ENCODE results near the gene SNX24.
A peak's percentile ranks its signal among the peaks of the same experiment; 100 is the strongest.
"Not testable (repeated sequence)": the region's sequence is repeated elsewhere in the genome, so short reads cannot be mapped to it uniquely, and the experiment has no call there.

SNX24 gene

GRCh38 chr5:122907276-122907675 is 61.9 kb downstream of the SNX24 start:
- DNase-seq (ENCODE audit: low spot score) = peak; percentile 96
- H3K27ac ChIP-seq = no peak overlapping the region
- TF ChIP-seq CTCF (conservative IDR thresholded peaks at IDR 0.05; ENCODE audit: low read depth) = no peak
- POLR2A ChIA-PET (ENCODE audit: low non-redundant PET) = no interaction called here
- CTCF ChIA-PET = no interaction called here

GRCh38 chr5:122908108-122908507 is 62.7 kb downstream of the SNX24 start:
- ChIA-PET CTCF (interaction anchor here (0.6 kb wide), 1 partner anchor 8 kb away, joined by 3 read pairs; no protein-coding TSS in a partner anchor), POLR2A (ENCODE audit: low non-redundant PET) (no interaction called here)
- no peak for DNase-seq (ENCODE audit: low spot score)
- no peak overlapping the region for H3K27ac ChIP-seq
- no peak for TF ChIP-seq CTCF (conservative IDR thresholded peaks at IDR 0.05; ENCODE audit: low read depth)

- ChIA-PET POLR2A (ENCODE audit: low non-redundant PET) (no interaction called here), CTCF (interaction anchor here (0.6 kb wide), 1 partner anchor 9 kb away, joined by 3 read pairs; no protein-coding TSS in a partner anchor)
- DNase-seq (ENCODE audit: low spot score) = no peak
- TF ChIP-seq CTCF (conservative IDR thresholded peaks at IDR 0.05; ENCODE audit: low read depth) = no peak
- H3K27ac ChIP-seq = no peak overlapping the region
Observed at GRCh38 chr5:122908662-122909061, 63.2 kb downstream of the SNX24 start.

DNA sequence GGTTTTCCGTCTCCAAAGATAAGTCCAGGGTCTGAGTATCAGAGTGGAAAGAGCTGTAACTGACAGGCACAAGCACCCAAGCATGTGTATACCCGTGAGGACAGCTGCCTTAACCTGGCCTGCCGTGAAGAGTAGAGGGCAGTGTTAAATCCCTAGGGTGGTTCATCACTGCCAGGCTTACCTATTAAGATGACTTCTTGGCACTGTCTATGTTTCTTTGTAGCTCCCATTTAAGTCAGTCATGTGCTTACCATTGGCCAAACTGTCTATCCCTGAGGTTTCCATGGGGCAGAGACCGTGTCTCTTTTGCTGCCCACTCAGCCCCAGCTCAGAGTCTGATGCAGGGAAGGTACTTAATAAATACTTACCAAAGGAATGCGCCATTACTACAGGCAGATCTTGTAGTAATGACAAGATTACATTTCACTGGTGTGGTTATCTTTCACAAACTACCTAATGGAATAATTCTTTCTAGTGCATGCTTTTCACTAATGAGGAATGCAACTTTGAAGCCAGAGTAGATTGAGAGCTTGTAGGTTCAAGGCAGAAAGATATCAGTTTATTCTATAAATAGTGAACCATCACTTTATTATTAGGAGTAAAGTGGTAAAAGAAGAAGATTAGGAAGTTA is 64.2 kb downstream of the SNX24 start:
- CTCF ChIA-PET = interaction anchor here (0.6 to 0.7 kb wide), 3 partner anchors 13 to 277 kb away, joined by 3 to 5 read pairs (median 3); no protein-coding TSS in a partner anchor
- TF ChIP-seq CTCF (conservative IDR thresholded peaks at IDR 0.05; ENCODE audit: low read depth) = no peak

DNA sequence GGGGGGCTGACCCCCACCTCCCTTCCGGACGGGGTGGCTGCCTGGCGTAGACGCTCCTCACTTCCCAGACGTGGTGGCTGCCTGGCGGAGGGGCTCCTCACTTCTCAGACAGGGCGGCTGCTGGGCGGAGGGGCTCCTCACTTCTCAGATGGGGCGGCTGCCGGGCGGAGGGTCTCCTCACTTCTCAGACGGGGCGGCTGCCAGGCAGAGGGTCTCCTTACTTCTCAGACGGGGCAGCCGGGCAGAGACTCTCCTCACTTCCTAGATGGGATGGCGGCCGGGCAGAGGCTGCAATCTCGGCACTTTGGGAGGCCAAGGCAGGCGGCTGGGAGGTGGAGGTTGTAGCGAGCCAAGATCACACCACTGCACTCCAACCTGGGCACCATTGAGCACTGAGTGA is 68.0 kb downstream of the SNX24 start:
- POLR2A ChIA-PET (ENCODE audit: low non-redundant PET); CTCF ChIA-PET; DNase-seq (ENCODE audit: low spot score); H3K27ac ChIP-seq: not testable (repeated sequence)

More for the DNA sequence above, 64.2 kb downstream of the SNX24 start:
- DNase-seq (ENCODE audit: low spot score) = no peak
- no peak overlapping the region for H3K27ac ChIP-seq
- POLR2A ChIA-PET (ENCODE audit: low non-redundant PET) = no interaction called here

DNA sequence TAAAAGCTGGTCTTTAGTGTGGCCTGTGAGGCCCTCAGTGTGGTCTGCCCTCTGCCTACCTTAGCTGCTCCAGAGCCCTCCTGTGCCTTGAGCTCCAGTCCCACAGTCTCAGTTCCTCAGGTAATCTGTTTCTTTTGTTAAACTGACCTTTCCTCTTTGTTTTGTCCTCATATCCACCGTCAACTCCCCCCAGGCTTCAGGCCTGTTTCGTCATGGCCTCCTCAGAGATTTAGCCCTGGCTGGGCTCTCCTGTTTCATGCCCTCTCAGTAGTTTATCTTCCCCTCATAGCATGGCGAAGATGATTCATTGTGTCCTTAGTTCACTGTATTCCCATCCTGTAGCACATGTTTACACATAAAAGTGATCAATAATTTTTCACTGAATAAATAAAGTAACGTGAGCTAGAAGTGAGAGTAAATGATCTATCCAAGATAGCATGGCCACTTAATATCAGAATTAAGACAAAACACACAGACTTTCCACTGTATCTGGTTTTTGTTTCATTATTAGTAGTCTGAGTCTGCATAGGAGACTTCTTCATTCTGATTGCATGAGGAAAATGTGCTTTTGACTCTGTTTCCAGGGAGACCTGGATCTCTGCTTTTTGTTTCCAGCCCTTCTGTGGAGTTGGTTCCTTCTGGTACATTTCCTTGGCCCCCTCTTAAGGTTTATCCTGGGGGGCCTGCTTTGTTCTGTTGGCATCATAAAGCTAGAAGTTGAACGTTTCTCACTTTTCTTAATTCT is 70.5 kb downstream of the SNX24 start:
- ChIA-PET CTCF (interaction anchor here (1.0 kb wide), 1 partner anchor 69 kb away, joined by 3 read pairs; no protein-coding TSS in a partner anchor), POLR2A (ENCODE audit: low non-redundant PET) (interaction anchor here (0.9 kb wide), 1 partner anchor 12 kb away, joined by 3 read pairs; no protein-coding TSS in a partner anchor)
- DNase-seq (ENCODE audit: low spot score) = no peak
- no peak overlapping the region for H3K27ac ChIP-seq
- TF ChIP-seq CTCF (conservative IDR thresholded peaks at IDR 0.05; ENCODE audit: low read depth) = no peak

GRCh38 chr5:122916490-122916889 is 71.1 kb downstream of the SNX24 start:
- CTCF ChIA-PET = interaction anchor here (1.0 kb wide), 1 partner anchor 69 kb away, joined by 3 read pairs; no protein-coding TSS in a partner anchor
- TF ChIP-seq CTCF (conservative IDR thresholded peaks at IDR 0.05; ENCODE audit: low read depth) = no peak
- POLR2A ChIA-PET (ENCODE audit: low non-redundant PET) = no interaction called here
- no peak for DNase-seq (ENCODE audit: low spot score)
- H3K27ac ChIP-seq = no peak overlapping the region
